Thyroid gland (tissue), 4 donors: Measurements from ENCODE around the gene ZDHHC18. TPM values are rescaled to one million over a fixed set of nuclear protein-coding genes. Genes with fewer than 3 reads are reported as not detected.

Source experiments
- DNase-seq, 2 donors: peaks; one replicate each; pipeline ENCODE4 v3.0.0-alpha.2; 2019
- H3K27ac ChIP-seq, 3 donors: fragments of 200-600 bp; sonication (generic); 1 replicate in 2 of 3; 2 replicates in 1 of 3; pipeline ENCODE4 v1.5.1; 2016 to 2019; ENCODE audit warnings: mild to moderate bottlenecking in 1 of 3, moderate library complexity in 1 of 3
- H3K27me3 ChIP-seq: fragments of 200-600 bp; sonication (generic); one replicate; pipeline ENCODE4 v1.5.1; 2019
- H3K36me3 ChIP-seq, 2 donors: fragments of 200-600 bp; sonication (generic); one replicate each; pipeline ENCODE4 v1.5.1; 2016 to 2019
- H3K4me1 ChIP-seq, 2 donors: fragments of 200-600 bp; sonication (generic); one replicate each; pipeline ENCODE4 v1.5.1; 2017 to 2019
- H3K4me3 ChIP-seq, 3 donors: fragments of 200-600 bp; sonication (generic); replicated peaks in 1 of 3; 1 replicate in 2 of 3; 2 replicates in 1 of 3; pipeline ENCODE4 v1.5.1; 2016; ENCODE audit warnings: mild to moderate bottlenecking in 1 of 3
- H3K9me3 ChIP-seq: fragments of 200-600 bp; sonication (generic); one replicate; pipeline ENCODE4 v1.5.1; 2017
- POLR2A ChIP-seq, 2 donors: fragments of 450-650 bp; IDR thresholded peaks; one replicate each; pipeline ENCODE4 v1.6.1; 2017; ENCODE audit warnings: antibody characterized with exemption in 2 of 2, mild to moderate bottlenecking in 2 of 2, moderate library complexity in 1 of 2
- WGBS, 2 donors: methylation state at CpG; one replicate each; pipeline ENCODE4 v1.1.5; 2017; 5-methylcytosine and 5-hydroxymethylcytosine counted together
- intact Hi-C: fragments of 100-400 bp; cut with DNase I; formaldehyde crosslinking; loops from one replicate; pipeline ENCODE4 v1.15.1; 2023
- total RNA-seq, 4 donors: library from RNA; depleted of rRNA; stranded (reverse); fragments of >200 nt; gene quantifications; one replicate each; pipeline ENCODE4 v1.2.3, GENCODE V29; 2016
- TF ChIP-seq, protein P1 (sequence below), 6 experiments: fragments of 200-600 bp in 3 of 6; fragments of 450-650 bp in 3 of 6; sonication (generic) in 3 of 6; IDR thresholded peaks; one replicate each; pipeline ENCODE4 v1.5.1; 2016 to 2019; ENCODE audit warnings: antibody characterized with exemption in 6 of 6, mild to moderate bottlenecking in 2 of 6, inconsistent platforms in 1 of 6, moderate library complexity in 1 of 6

ZDHHC18 gene
- total RNA-seq, 4 donors from 2014 or later, result 11.4 to 33.1 (median 21.4) TPM

DNA sequence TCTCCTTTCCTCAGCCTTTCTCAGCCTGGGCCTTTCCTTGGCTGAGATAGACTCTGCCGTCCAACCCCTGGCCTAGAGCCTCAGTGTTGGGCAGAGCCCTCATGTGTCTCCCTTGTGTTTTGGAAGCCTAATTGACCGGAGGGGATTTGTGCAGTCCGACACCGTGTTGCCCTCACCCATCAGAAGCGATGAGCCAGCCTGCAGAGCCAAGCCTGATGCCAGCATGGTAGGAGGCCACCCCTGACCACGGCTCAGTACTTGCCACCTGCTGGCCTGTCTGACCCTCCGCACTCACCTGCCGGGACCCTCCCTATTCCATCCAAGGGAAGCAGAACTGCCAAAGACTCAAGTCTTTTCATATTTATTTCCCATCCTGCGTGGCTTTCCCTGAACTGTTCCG, 27.1 kb downstream of the ZDHHC18 start:
- H3K27ac ChIP-seq, result no peak overlapping the region
- no peaks in the 10 kb centered on the region for H3K27me3 ChIP-seq
- TF ChIP-seq, protein P1, sequence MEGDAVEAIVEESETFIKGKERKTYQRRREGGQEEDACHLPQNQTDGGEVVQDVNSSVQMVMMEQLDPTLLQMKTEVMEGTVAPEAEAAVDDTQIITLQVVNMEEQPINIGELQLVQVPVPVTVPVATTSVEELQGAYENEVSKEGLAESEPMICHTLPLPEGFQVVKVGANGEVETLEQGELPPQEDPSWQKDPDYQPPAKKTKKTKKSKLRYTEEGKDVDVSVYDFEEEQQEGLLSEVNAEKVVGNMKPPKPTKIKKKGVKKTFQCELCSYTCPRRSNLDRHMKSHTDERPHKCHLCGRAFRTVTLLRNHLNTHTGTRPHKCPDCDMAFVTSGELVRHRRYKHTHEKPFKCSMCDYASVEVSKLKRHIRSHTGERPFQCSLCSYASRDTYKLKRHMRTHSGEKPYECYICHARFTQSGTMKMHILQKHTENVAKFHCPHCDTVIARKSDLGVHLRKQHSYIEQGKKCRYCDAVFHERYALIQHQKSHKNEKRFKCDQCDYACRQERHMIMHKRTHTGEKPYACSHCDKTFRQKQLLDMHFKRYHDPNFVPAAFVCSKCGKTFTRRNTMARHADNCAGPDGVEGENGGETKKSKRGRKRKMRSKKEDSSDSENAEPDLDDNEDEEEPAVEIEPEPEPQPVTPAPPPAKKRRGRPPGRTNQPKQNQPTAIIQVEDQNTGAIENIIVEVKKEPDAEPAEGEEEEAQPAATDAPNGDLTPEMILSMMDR (IDR thresholded peaks at IDR 0.05), result no peak
- no peak for TF ChIP-seq POLR2A (IDR thresholded peaks at IDR 0.05)
- H3K4me1 ChIP-seq, result peaks cover 0 to 12% of the 10 kb centered on the region in 2 donors
- intact Hi-C loops, result no loop called here
- H3K9me3 ChIP-seq, result no peaks in the 10 kb centered on the region
- no peak for DNase-seq
- peaks cover 65 to 69% of the 10 kb centered on the region in 2 donors for H3K36me3 ChIP-seq
- 97 to 100% methylated on average over 9 to 10 of the region's 10 CpGs for WGBS, 2 donors
- no peak overlapping the region for H3K4me3 ChIP-seq

DNA sequence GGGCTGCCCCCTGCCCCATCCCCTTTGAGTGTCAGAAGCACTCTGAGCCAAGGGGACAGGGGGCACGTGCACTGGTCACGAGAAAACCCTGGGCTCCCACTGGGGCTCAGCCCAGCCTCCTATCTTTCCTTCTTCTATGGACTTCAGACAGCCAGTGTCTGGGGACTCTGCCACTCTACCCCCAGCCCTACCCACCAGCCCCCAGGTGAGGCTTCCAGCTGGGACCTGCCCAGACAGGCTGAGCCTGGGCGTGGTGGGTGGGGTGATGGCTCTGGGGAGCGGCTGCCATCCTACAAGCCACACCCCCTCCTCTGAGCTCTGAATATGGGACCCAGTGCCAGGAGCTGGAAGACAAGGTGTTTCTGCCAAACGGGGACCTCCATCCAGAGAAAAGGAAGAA, 28.4 kb downstream of the ZDHHC18 start:
- no peaks in the 10 kb centered on the region for H3K4me1 ChIP-seq
- no peaks in the 10 kb centered on the region for H3K9me3 ChIP-seq
- no peaks in the 10 kb centered on the region for H3K27me3 ChIP-seq
- DNase-seq, result no peak
- no peak overlapping the region for H3K4me3 ChIP-seq
- intact Hi-C loops, result no loop called here
- no peak overlapping the region for H3K27ac ChIP-seq
- peaks cover 51 to 56% of the 10 kb centered on the region in 2 donors for H3K36me3 ChIP-seq
- TF ChIP-seq POLR2A (IDR thresholded peaks at IDR 0.05), result no peak
- TF ChIP-seq, protein P1 (IDR thresholded peaks at IDR 0.05), result no peak
- 87 to 90% methylated on average over 5 of the region's 5 CpGs for WGBS, 2 donors

DNA sequence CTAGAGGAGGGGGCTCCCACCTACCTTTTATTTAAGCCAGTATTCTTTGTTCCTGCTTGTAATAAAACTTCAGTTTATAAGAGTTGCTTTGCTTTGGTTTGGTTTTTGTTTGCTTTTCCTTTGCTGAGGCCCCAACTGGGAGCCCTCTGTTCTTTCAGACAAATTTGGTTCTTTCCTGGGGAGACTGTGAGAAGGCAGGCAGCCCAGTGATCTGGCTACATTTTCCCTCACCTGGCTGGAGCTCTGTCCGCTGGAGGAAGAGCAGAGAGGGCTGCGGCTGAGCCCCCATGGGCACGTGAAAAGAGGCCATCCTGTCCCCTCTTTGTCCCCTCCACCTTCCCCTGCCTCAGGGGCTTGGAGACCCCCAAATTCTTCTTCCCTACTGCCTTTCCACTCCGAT, 29.1 kb downstream of the ZDHHC18 start:
- intact Hi-C loops, result no loop called here
- Histone ChIP-seq H3K27me3 (no peaks in the 10 kb centered on the region), H3K4me3 (no peak overlapping the region), H3K9me3 (no peaks in the 10 kb centered on the region), H3K27ac (no peak overlapping the region), H3K4me1 (no peaks in the 10 kb centered on the region), H3K36me3 (peaks cover 44 to 49% of the 10 kb centered on the region in 2 donors)
- no peak for DNase-seq
- TF ChIP-seq POLR2A (IDR thresholded peaks at IDR 0.05), result no peak
- TF ChIP-seq, protein P1 (IDR thresholded peaks at IDR 0.05), result no peak
- 90 to 98% methylated on average over 4 of the region's 4 CpGs for WGBS, 2 donors

DNA sequence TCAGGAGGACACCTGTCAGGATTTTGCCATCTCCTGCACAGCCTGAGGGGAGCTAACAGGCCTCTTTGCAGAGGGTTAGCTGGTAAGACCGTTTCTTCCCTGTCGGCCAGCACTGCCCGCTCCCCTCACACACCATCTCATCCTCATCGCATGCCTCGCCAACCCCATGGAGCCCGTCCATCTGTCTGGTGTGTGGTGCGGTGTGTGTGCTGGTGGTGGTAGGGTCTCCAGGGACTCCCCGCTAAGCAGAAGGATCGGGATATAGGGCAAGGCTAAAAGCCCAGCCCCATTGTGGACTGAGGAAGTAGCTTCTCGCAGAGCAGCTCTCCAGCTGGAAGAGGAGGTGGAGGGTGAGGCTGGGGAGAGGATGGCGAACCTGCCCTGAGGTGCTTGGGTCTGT, 29.7 kb downstream of the ZDHHC18 start:
- Histone ChIP-seq H3K9me3 (no peaks in the 10 kb centered on the region), H3K27ac (no peak overlapping the region), H3K4me3 (no peak overlapping the region), H3K36me3 (peaks cover 39 to 43% of the 10 kb centered on the region in 2 donors), H3K4me1 (no peaks in the 10 kb centered on the region), H3K27me3 (no peaks in the 10 kb centered on the region)
- intact Hi-C loops, result no loop called here
- no peak for TF ChIP-seq POLR2A (IDR thresholded peaks at IDR 0.05)
- TF ChIP-seq, protein P1 (IDR thresholded peaks at IDR 0.05), result no peak
- 88 to 92% methylated on average over 11 of the region's 11 CpGs for WGBS, 2 donors
- DNase-seq, result no peak

DNA sequence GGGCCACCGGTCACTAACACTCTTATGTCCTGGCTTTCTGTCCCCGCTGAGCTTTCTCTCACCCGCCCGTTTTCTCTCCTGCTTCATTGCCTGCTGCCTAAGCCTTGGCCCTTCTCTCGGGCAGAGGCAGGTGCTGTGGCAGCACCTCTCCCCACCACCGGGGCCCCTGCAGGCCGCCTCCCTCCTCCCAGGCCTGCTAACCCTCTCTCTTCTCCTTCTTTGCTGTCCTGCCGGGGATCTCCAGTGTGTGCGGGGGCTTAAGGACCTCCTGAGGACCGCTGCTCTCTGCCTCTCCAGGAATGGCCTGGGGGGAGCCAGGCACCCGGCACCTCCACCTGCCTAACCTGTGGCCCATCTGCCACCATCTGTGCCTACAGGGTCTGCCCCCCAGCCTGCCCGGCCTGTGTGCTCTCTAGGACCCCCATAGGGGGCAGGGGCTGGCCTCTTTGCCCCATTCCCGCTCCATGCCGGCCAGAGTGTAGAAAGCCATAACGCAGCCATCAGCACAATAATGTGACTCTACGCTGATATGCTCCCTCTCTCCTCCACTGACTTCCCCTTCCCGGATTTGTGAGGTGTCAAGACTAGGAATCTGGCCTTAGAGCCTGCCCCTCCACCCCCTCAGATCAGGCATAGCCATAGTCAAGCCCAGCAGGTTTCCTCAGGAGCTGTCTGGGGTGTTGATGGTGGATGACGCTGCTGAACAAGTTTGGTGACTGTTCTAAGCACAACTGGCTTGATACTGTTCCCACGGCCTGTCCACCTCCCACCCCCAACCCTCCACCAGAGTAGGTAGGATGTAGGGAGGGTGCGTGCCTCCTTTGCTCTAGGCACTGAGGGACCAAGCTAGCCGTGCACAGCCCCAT, 30.3 kb downstream of the ZDHHC18 start:
- Histone ChIP-seq H3K4me1 (no peaks in the 10 kb centered on the region), H3K4me3 (no peak overlapping the region), H3K27ac (no peak overlapping the region), H3K36me3 (peaks cover 32 to 37% of the 10 kb centered on the region in 2 donors), H3K27me3 (no peaks in the 10 kb centered on the region), H3K9me3 (no peaks in the 10 kb centered on the region)
- WGBS, 2 donors, result 85 to 86% methylated on average over 21 of the region's 21 CpGs
- intact Hi-C loops, result no loop called here
- TF ChIP-seq POLR2A (IDR thresholded peaks at IDR 0.05), result no peak
- TF ChIP-seq, protein P1 (IDR thresholded peaks at IDR 0.05), result no peak
- DNase-seq, result no peak
